Neural progenitor cell (in vitro differentiated cells): ENCODE measurements around the gene SRPK3. TPM values are rescaled to one million over a fixed set of nuclear protein-coding genes. Genes with fewer than 3 reads are reported as not detected.

Source experiments
- DNase-seq: peaks from one replicate; pipeline ENCODE4 v3.0.0-alpha.2; 2016; ENCODE audit warnings: low spot score
- H2AFZ ChIP-seq: fragments of 200-600 bp; sonication (generic); replicated peaks from 2 replicates; pipeline ENCODE4 v1.6.1; 2016; ENCODE audit warnings: antibody characterized with exemption
- H3F3A ChIP-seq: fragments of 200-600 bp; sonication (generic); 2 replicates; pipeline ENCODE4 v1.6.1; 2016; ENCODE audit warnings: antibody characterized with exemption, low read depth
- H3K27ac ChIP-seq: fragments of 200-600 bp; sonication (generic); 2 replicates; pipeline ENCODE4 v1.5.1; 2016; ENCODE audit warnings: mild to moderate bottlenecking
- H3K27me3 ChIP-seq: fragments of 200-600 bp; sonication (generic); 2 replicates; pipeline ENCODE4 v1.6.1; 2016; ENCODE audit warnings: mild to moderate bottlenecking, moderate library complexity
- H3K36me3 ChIP-seq: fragments of 200-600 bp; sonication (generic); 2 replicates; pipeline ENCODE4 v1.5.1; 2016
- H3K4me1 ChIP-seq: fragments of 200-600 bp; sonication (generic); 2 replicates; pipeline ENCODE4 v1.6.1; 2016; ENCODE audit warnings: mixed run types
- H3K4me2 ChIP-seq: fragments of 200-600 bp; sonication (generic); 2 replicates; pipeline ENCODE4 v1.6.1; 2016
- H3K4me3 ChIP-seq: fragments of 200-600 bp; sonication (generic); 2 replicates; pipeline ENCODE4 v1.5.1; 2016
- H3K79me2 ChIP-seq: fragments of 200-600 bp; sonication (generic); 2 replicates; pipeline ENCODE4 v1.6.1; 2016; ENCODE audit warnings: low read depth
- H3K9ac ChIP-seq: fragments of 200-600 bp; sonication (generic); 2 replicates; pipeline ENCODE4 v1.6.1; 2016
- H3K9me3 ChIP-seq: fragments of 200-600 bp; sonication (generic); 2 replicates; pipeline ENCODE4 v1.5.1; 2016; ENCODE audit warnings: low read depth
- H4K20me1 ChIP-seq: fragments of 200-600 bp; sonication (generic); 2 replicates; pipeline ENCODE4 v1.6.1; 2016; ENCODE audit warnings: low read depth
- H3K27ac Mint-ChIP-seq: 3 replicates; pipeline ENCODE4 v1.8.0; 2021; ENCODE audit warnings: mixed read lengths
- H3K27me3 Mint-ChIP-seq: 2 replicates; pipeline ENCODE4 v1.8.0; 2022; ENCODE audit warnings: low read depth, mild to moderate bottlenecking, inconsistent platforms, moderate library complexity, mixed read lengths; ENCODE audit not compliant: insufficient read depth
- H3K36me3 Mint-ChIP-seq: 3 replicates; pipeline ENCODE4 v1.8.0; 2021; ENCODE audit warnings: mixed read lengths
- H3K4me1 Mint-ChIP-seq: 3 replicates; pipeline ENCODE4 v1.8.0; 2021; ENCODE audit warnings: mixed read lengths
- H3K4me3 Mint-ChIP-seq: 3 replicates; pipeline ENCODE4 v1.8.0; 2021; ENCODE audit warnings: mild to moderate bottlenecking, moderate library complexity, mixed read lengths
- H3K9me3 Mint-ChIP-seq: 3 replicates; pipeline ENCODE4 v1.8.0; 2020; ENCODE audit warnings: mixed read lengths
- EZH2 ChIP-seq: fragments of 200-600 bp; sonication (generic); IDR thresholded peaks from 2 replicates; pipeline ENCODE4 v1.6.1; 2017; ENCODE audit warnings: antibody characterized with exemption, mild to moderate bottlenecking, moderate library complexity
- EZH2phosphoT487 ChIP-seq: fragments of 200-600 bp; sonication (generic); IDR thresholded peaks from 2 replicates; pipeline ENCODE4 v1.6.1; 2017; ENCODE audit warnings: antibody characterized with exemption
- total RNA-seq: library from RNA; depleted of rRNA; stranded (reverse); fragments of >200 nt; gene quantifications from 2 replicates; pipeline ENCODE4 v1.2.3, GENCODE V29; 2015; ENCODE audit warnings: low replicate concordance
- TF ChIP-seq, protein P1 (sequence below): fragments of 200-600 bp; sonication (generic); IDR thresholded peaks from 2 replicates; pipeline ENCODE4 v1.5.1; 2017; ENCODE audit warnings: antibody characterized with exemption, mild to moderate bottlenecking

SRPK3 gene
- total RNA-seq, 1 donor from 2014 or later = not detected

- DNase-seq = no peak
These were observed 11.5 kb upstream of the SRPK3 start for GRCh38 chrX:153769158-153769864.

DNA sequence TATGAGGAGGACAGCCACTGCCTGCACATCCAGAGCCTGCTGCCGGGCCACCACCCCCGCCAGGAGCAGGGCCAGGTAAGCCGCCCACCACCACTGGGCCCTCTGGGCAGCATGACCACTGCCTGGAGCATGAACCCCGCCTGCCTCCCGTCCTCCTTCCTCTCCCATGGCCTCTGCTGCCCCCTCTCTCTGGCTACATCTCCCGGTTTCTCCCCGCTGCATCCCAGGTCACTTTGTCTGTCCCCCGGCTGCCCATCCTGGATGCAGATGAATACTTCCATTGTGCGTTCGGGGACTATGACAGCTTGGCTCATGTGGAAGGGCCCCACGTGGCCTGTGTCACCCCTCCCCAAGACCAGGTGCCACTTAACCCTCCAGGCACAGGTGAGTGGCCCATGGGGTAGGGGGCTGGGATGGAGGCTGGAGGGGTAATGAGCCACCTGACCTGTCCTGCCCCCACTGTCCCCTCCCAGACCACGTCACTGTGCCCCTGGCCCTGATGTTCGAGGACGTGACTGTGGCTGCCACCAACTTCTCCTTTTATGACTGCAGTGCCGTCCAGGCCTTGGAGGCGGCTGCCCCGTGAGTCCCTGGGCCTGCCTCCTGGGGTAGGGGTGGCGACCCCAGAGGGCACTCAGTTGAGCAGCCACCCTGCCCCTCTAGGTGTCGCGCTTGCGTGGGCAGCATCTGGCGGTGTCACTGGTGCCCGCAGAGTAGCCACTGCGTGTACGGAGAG lies 10.8 kb upstream of the SRPK3 start:
- H3K9me3 Mint-ChIP-seq = peaks cover 4% of the 10 kb centered on the region
- TF ChIP-seq EZH2phosphoT487 (no peak), EZH2 (no peak)

More at GRCh38 chrX:153769158-153769864, 11.5 kb upstream of the SRPK3 start:
- Histone ChIP-seq H3K4me2 (no peak overlapping the region), H3K79me2 (no peaks in the 10 kb centered on the region), H3K27ac (no peak overlapping the region), H3F3A (no peaks in the 10 kb centered on the region), H3K36me3 (no peaks in the 10 kb centered on the region), H3K4me3 (no peak overlapping the region), H2AFZ (no peak overlapping the region), H3K27me3 (no peaks in the 10 kb centered on the region), H3K9me3 (no peaks in the 10 kb centered on the region), H3K9ac (no peak overlapping the region), H4K20me1 (no peaks in the 10 kb centered on the region), H3K4me1 (no peaks in the 10 kb centered on the region)
- Mint-ChIP-seq H3K27ac (no peak overlapping the region), H3K27me3 (no peaks in the 10 kb centered on the region), H3K36me3 (no peaks in the 10 kb centered on the region), H3K9me3 (peaks cover 4% of the 10 kb centered on the region), H3K4me3 (no peak overlapping the region), H3K4me1 (peaks cover 9% of the 10 kb centered on the region)
- TF ChIP-seq EZH2phosphoT487 (no peak), EZH2 (no peak)
- TF ChIP-seq, protein P1, sequence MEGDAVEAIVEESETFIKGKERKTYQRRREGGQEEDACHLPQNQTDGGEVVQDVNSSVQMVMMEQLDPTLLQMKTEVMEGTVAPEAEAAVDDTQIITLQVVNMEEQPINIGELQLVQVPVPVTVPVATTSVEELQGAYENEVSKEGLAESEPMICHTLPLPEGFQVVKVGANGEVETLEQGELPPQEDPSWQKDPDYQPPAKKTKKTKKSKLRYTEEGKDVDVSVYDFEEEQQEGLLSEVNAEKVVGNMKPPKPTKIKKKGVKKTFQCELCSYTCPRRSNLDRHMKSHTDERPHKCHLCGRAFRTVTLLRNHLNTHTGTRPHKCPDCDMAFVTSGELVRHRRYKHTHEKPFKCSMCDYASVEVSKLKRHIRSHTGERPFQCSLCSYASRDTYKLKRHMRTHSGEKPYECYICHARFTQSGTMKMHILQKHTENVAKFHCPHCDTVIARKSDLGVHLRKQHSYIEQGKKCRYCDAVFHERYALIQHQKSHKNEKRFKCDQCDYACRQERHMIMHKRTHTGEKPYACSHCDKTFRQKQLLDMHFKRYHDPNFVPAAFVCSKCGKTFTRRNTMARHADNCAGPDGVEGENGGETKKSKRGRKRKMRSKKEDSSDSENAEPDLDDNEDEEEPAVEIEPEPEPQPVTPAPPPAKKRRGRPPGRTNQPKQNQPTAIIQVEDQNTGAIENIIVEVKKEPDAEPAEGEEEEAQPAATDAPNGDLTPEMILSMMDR = no peak

DNA sequence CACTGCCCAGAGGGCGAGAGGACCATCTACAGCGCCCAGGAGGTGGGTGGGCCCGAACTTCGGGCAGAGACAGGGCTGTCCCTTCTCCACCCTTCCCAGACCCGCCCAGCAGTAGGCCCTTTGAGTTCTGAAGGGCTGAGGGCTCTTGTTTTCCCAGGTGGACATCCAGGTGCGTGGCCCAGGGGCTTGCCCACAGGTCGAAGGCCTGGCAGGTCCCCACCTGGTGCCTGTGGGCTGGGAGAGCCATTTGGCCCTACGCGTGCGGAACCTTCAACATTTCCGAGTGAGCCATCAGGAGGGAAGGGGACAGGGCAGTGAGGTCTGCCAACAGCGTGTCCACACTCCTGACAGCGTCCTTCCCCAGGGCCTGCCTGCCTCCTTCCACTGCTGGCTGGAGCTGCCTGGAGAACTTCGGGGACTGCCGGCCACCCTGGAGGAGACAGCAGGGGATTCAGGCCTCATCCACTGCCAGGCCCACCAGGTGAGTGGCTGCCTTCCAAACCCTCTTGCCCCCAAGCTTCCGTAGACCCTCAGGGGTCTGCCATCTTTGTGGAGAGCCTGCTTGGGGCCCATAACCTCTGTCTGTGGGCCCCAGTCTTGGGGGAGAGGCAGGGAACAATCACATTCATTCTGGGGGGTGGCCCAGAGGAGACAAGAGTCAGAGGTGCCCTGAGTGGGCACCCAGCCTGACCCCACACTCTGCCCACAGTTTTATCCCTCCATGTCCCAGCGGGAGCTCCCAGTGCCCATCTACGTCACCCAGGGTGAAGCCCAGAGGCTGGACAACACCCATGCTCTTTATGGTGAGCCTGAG lies 10.0 kb upstream of the SRPK3 start:
- Mint-ChIP-seq H3K27me3 (no peaks in the 10 kb centered on the region), H3K4me3 (no peak overlapping the region), H3K4me1 (peaks cover 6% of the 10 kb centered on the region), H3K27ac (no peak overlapping the region), H3K9me3 (peaks cover 4% of the 10 kb centered on the region), H3K36me3 (no peaks in the 10 kb centered on the region)
- H3K36me3 ChIP-seq = no peaks in the 10 kb centered on the region
- H4K20me1 ChIP-seq = no peaks in the 10 kb centered on the region
- no peaks in the 10 kb centered on the region for H3F3A ChIP-seq
- no peaks in the 10 kb centered on the region for H3K27me3 ChIP-seq
- no peak overlapping the region for H3K4me3 ChIP-seq
- DNase-seq = no peak
- H3K79me2 ChIP-seq = no peaks in the 10 kb centered on the region
- H3K9ac ChIP-seq = no peak overlapping the region
- H3K27ac ChIP-seq = no peak overlapping the region
- H2AFZ ChIP-seq = no peak overlapping the region
- H3K4me2 ChIP-seq = no peak overlapping the region
- H3K9me3 ChIP-seq = no peaks in the 10 kb centered on the region
- no peaks in the 10 kb centered on the region for H3K4me1 ChIP-seq
- TF ChIP-seq, protein P1 = no peak
- TF ChIP-seq EZH2 (no peak), EZH2phosphoT487 (no peak)

More for the DNA sequence above, 10.8 kb upstream of the SRPK3 start:
- H3K36me3 ChIP-seq = no peaks in the 10 kb centered on the region
- H3K27me3 ChIP-seq = no peaks in the 10 kb centered on the region
- no peaks in the 10 kb centered on the region for H3K36me3 Mint-ChIP-seq
- H3K4me1 ChIP-seq = no peaks in the 10 kb centered on the region
- no peaks in the 10 kb centered on the region for H3K79me2 ChIP-seq
- H3K27me3 Mint-ChIP-seq = no peaks in the 10 kb centered on the region
- H3K4me3 ChIP-seq = no peak overlapping the region
- H3K4me2 ChIP-seq = no peak overlapping the region
- no peaks in the 10 kb centered on the region for H3K9me3 ChIP-seq
- no peak overlapping the region for H3K27ac Mint-ChIP-seq
- H3F3A ChIP-seq = no peaks in the 10 kb centered on the region
- no peak overlapping the region for H3K4me3 Mint-ChIP-seq
- no peak overlapping the region for H3K9ac ChIP-seq
- no peak overlapping the region for H3K27ac ChIP-seq
- no peak overlapping the region for H2AFZ ChIP-seq
- DNase-seq = no peak
- H3K4me1 Mint-ChIP-seq = peaks cover 9% of the 10 kb centered on the region
- no peaks in the 10 kb centered on the region for H4K20me1 ChIP-seq
